A673 (cell line): ENCODE data around the gene ANKS1B.

ENCODE experiments used
- CTCF ChIP-seq: fragments of 300-800, 200-600 bp; sonication (generic); conservative IDR thresholded peaks from 2 replicates; pipeline ENCODE4 v1.5.1; 2017; ENCODE audit warnings: low read depth, mild to moderate bottlenecking, antibody characterized with exemption, low read length, moderate library complexity, mixed read lengths
- EZH2 ChIP-seq: fragments of 200-600 bp; sonication (generic); IDR thresholded peaks from 2 replicates; pipeline ENCODE4 v1.6.1; 2017; ENCODE audit warnings: borderline replicate concordance, low read depth, mild to moderate bottlenecking, mixed read lengths, antibody characterized with exemption, low read length; ENCODE audit not compliant: poor library complexity, severe bottlenecking

- TF ChIP-seq CTCF (no peak), EZH2 (no peak)
Observed at GRCh38 chr12:99024870-99025269, 959.9 kb downstream of the ANKS1B start.
